WI38 (cell line): Measurements from ENCODE around the gene SPOCK3.

Experiments
- H3K4me3 ChIP-seq: 2 replicates; pipeline ENCODE4 v1.5.1; 2011; ENCODE audit warnings: low read depth, mild to moderate bottlenecking, control low read depth, low read length
- CTCF ChIP-seq: IDR thresholded peaks from 2 replicates; pipeline ENCODE4 v1.5.1; 2012; ENCODE audit warnings: low read depth, mild to moderate bottlenecking, control low read depth, low read length

The SPOCK3 gene

GRCh38 chr4:167216783-167217182, 17.5 kb downstream of the SPOCK3 start:
- no peak for TF ChIP-seq CTCF
- H3K4me3 ChIP-seq: no peak overlapping the region

- H3K4me3 ChIP-seq: no peak overlapping the region
- no peak for TF ChIP-seq CTCF
Measured at GRCh38 chr4:167210166-167210565, 24.1 kb downstream of the SPOCK3 start.

- no peak overlapping the region for H3K4me3 ChIP-seq
- no peak for TF ChIP-seq CTCF
Measured at GRCh38 chr4:167196344-167197012, 37.8 kb downstream of the SPOCK3 start.

GRCh38 chr4:167190379-167190778, 43.9 kb downstream of the SPOCK3 start:
- no peak for TF ChIP-seq CTCF
- no peak overlapping the region for H3K4me3 ChIP-seq

GRCh38 chr4:167185465-167185864, 48.8 kb downstream of the SPOCK3 start:
- no peak for TF ChIP-seq CTCF
- no peak overlapping the region for H3K4me3 ChIP-seq

GRCh38 chr4:167183036-167183435, 51.3 kb downstream of the SPOCK3 start:
- no peak for TF ChIP-seq CTCF
- no peak overlapping the region for H3K4me3 ChIP-seq

- TF ChIP-seq CTCF: no peak
- H3K4me3 ChIP-seq: no peak overlapping the region
Measured at GRCh38 chr4:167177925-167178324, 56.4 kb downstream of the SPOCK3 start.
